HCT116 (cell line): Measurements from ENCODE around the gene SPDYE16.
"Not testable (repeated sequence)": the region's sequence is repeated elsewhere in the genome, so short reads cannot be mapped to it uniquely, and the experiment has no call there.

Experiments
- EZH2 ChIP-seq: fragments of 200-600 bp; sonication (generic); IDR thresholded peaks from 2 replicates; pipeline ENCODE4 v1.6.1; 2017; ENCODE audit warnings: antibody characterized with exemption, mixed run types
- POLR2AphosphoS5 ChIP-seq: IDR thresholded peaks from 2 replicates; pipeline ENCODE4 v1.6.1; 2011; ENCODE audit warnings: mild to moderate bottlenecking, low read depth, low read length, moderate library complexity
- RAD21 ChIP-seq: IDR thresholded peaks from 2 replicates; pipeline ENCODE4 v1.6.1; 2012; ENCODE audit warnings: low read depth, mild to moderate bottlenecking
- TF ChIP-seq, protein P1 (sequence below), 3 experiments: fragments of 200-600 bp in 1 of 3; sonication (generic) in 1 of 3; IDR thresholded peaks in 2 of 3; conservative IDR thresholded peaks in 1 of 3; 2 replicates each; pipeline ENCODE4 v1.5.1; 2012 to 2017; ENCODE audit warnings: low read depth in 2 of 3, low read length in 2 of 3, antibody characterized with exemption in 1 of 3, borderline replicate concordance in 1 of 3, control low read depth in 1 of 3, mild to moderate bottlenecking in 1 of 3, mixed read lengths in 1 of 3, mixed run types in 1 of 3, moderate library complexity in 1 of 3; ENCODE audit not compliant: insufficient read depth in 1 of 3
- TF ChIP-seq, protein P2 (sequence below): IDR thresholded peaks from 2 replicates; pipeline ENCODE4 v1.6.1; 2012
- TF ChIP-seq, protein P3 (sequence below): IDR thresholded peaks from 2 replicates; pipeline ENCODE4 v1.6.1; 2012

- not testable (repeated sequence) for TF ChIP-seq POLR2AphosphoS5, EZH2, RAD21
- TF ChIP-seq, protein P1, sequence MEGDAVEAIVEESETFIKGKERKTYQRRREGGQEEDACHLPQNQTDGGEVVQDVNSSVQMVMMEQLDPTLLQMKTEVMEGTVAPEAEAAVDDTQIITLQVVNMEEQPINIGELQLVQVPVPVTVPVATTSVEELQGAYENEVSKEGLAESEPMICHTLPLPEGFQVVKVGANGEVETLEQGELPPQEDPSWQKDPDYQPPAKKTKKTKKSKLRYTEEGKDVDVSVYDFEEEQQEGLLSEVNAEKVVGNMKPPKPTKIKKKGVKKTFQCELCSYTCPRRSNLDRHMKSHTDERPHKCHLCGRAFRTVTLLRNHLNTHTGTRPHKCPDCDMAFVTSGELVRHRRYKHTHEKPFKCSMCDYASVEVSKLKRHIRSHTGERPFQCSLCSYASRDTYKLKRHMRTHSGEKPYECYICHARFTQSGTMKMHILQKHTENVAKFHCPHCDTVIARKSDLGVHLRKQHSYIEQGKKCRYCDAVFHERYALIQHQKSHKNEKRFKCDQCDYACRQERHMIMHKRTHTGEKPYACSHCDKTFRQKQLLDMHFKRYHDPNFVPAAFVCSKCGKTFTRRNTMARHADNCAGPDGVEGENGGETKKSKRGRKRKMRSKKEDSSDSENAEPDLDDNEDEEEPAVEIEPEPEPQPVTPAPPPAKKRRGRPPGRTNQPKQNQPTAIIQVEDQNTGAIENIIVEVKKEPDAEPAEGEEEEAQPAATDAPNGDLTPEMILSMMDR (IDR thresholded peaks at IDR 0.05 in 2 of 3, conservative IDR thresholded peaks at IDR 0.05 in 1 of 3; ENCODE audit: borderline replicate concordance in 1 of 3, insufficient read depth in 1 of 3, low read depth in 2 of 3, low read length in 2 of 3): not testable (repeated sequence)
- TF ChIP-seq, protein P2, sequence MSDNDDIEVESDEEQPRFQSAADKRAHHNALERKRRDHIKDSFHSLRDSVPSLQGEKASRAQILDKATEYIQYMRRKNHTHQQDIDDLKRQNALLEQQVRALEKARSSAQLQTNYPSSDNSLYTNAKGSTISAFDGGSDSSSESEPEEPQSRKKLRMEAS: not testable (repeated sequence)
- TF ChIP-seq, protein P3, sequence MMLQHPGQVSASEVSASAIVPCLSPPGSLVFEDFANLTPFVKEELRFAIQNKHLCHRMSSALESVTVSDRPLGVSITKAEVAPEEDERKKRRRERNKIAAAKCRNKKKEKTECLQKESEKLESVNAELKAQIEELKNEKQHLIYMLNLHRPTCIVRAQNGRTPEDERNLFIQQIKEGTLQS: not testable (repeated sequence)
Measured at GRCh38 chr7:76560157-76560556, 17.1 kb upstream of the SPDYE16 start.
